Measurements from ENCODE around the gene BBLN.

DNA sequence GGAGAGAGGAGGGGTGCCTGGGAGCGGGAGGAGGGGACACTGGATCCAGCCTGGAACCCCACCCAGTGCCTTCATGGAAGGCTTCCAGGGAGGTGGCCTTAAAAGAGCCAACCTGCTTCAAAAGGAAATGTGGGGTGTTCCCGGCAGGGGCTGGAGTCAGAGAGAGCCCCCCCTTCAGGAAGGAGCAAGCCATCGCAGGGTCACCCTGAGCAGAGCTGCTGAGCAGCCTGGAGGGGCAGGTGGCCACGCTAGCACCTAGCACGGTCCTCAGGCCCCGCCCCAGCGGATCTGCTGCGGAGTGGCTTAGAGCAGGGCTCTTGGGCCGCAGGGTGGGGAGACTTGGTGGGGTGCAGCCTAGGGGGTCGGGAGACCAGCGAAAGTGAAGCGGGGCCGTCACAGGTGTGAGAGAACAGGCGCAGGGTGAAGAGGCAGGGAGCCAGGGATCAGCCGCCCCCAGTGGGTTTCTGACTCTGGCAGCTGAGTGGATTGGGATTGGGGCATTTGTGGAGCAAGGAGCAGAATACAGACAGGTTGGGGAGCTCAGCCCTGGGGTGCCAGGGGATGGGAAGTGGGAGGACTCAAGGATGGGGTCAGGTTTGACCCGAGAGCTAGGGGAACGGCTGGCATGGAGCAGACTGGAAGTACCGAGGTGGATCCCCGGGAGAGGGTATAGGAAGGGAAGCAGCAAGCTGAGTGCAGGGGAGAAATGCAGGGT lies 9.3 kb upstream of the BBLN start:
- TF ChIP-seq CTCF (conservative IDR thresholded peaks at IDR 0.05; ENCODE audit: low read depth, low read length) (peak; percentile 54; the same call in 1 of the 2 replicates), EZH2 (IDR thresholded peaks at IDR 0.05; ENCODE audit: borderline replicate concordance, low read depth, low read length, poor library complexity, severe bottlenecking) (no peak)
